Measurements from ENCODE around the gene PTPRK.

- TF ChIP-seq YY1 (IDR thresholded peaks at IDR 0.05) (no peak), CTCF (IDR thresholded peaks at IDR 0.05; ENCODE audit: low read depth, low read length, missing input control) (no peak), ZBTB33 (IDR thresholded peaks at IDR 0.05) (no peak), RAD21 (IDR thresholded peaks at IDR 0.05) (no peak), SP1 (IDR thresholded peaks at IDR 0.05) (no peak), MAX (IDR thresholded peaks at IDR 0.05) (no peak), ATF3 (IDR thresholded peaks at IDR 0.05) (no peak), TAF1 (conservative IDR thresholded peaks at IDR 0.05) (no peak), RXRA (IDR thresholded peaks at IDR 0.05) (no peak)
Measured at GRCh38 chr6:128412680-128413079, 107.7 kb downstream of the PTPRK start.

All from liver (tissue), 3 donors.